NCI-H2107 treated with DMSO at 0.1 percent for 48 hours (cell line): Measurements from ENCODE around the gene STIM2.
"Not testable (repeated sequence)": the region's sequence is repeated elsewhere in the genome, so short reads cannot be mapped to it uniquely, and the experiment has no call there.

Experiments
- DNase-seq: peaks from one replicate; lab custom pipeline; 2025; ENCODE audit not compliant: unreplicated experiment; lab: John Stamatoyannopoulos, UW

STIM2 gene

GRCh38 chr4:26947318-26947717, 86.7 kb downstream of the STIM2 start:
- DNase-seq = no peak

- no peak for DNase-seq
Measured at GRCh38 chr4:26950446-26950845, 89.8 kb downstream of the STIM2 start.

GRCh38 chr4:26952891-26953290, 92.2 kb downstream of the STIM2 start:
- DNase-seq = no peak

GRCh38 chr4:26953366-26953765, 92.7 kb downstream of the STIM2 start:
- no peak for DNase-seq

GRCh38 chr4:26953770-26954423, 93.3 kb downstream of the STIM2 start:
- DNase-seq = no peak

GRCh38 chr4:26955241-26955640, 94.6 kb downstream of the STIM2 start:
- DNase-seq = no peak

- DNase-seq = no peak
Measured at GRCh38 chr4:26958925-26959653, 98.4 kb downstream of the STIM2 start.

GRCh38 chr4:26959654-26960047, 99.0 kb downstream of the STIM2 start:
- DNase-seq = no peak

GRCh38 chr4:26962720-26963119, 102.1 kb downstream of the STIM2 start:
- DNase-seq = no peak

- DNase-seq = no peak
Measured at GRCh38 chr4:26964512-26964911, 103.9 kb downstream of the STIM2 start.

- no peak for DNase-seq
Measured at GRCh38 chr4:26964994-26965393, 104.4 kb downstream of the STIM2 start.

- not testable (repeated sequence) for DNase-seq
Measured at GRCh38 chr4:26975464-26976181, 115.0 kb downstream of the STIM2 start.

GRCh38 chr4:26978387-26979053, 117.9 kb downstream of the STIM2 start:
- no peak for DNase-seq

GRCh38 chr4:26984896-26985295, 124.3 kb downstream of the STIM2 start:
- DNase-seq = no peak

GRCh38 chr4:26985873-26986272, 125.2 kb downstream of the STIM2 start:
- no peak for DNase-seq

GRCh38 chr4:26987191-26987590, 126.5 kb downstream of the STIM2 start:
- DNase-seq = no peak

- no peak for DNase-seq
Measured at GRCh38 chr4:26991057-26991456, 130.4 kb downstream of the STIM2 start.

- DNase-seq = no peak
Measured at GRCh38 chr4:26992657-26993361, 132.2 kb downstream of the STIM2 start.

GRCh38 chr4:26993539-26993938, 132.9 kb downstream of the STIM2 start:
- no peak for DNase-seq

GRCh38 chr4:26993967-26994366, 133.3 kb downstream of the STIM2 start:
- no peak for DNase-seq

GRCh38 chr4:26995316-26995715, 134.7 kb downstream of the STIM2 start:
- no peak for DNase-seq
